ENCODE data around the gene ANXA2R. TPM values are rescaled to one million over a fixed set of nuclear protein-coding genes. Genes with fewer than 3 reads are reported as not detected.
"Not testable (repeated sequence)": the region's sequence is repeated elsewhere in the genome, so short reads cannot be mapped to it uniquely, and the experiment has no call there.

ANXA2R gene
- total and polyA plus RNA-seq, 9 of the 15 experiments (the other 6 are each of a cell fraction or from before 2014, with no cell fraction given) = 2.1 to 4.8 (median 3.4) TPM

- TF ChIP-seq, protein P1, sequence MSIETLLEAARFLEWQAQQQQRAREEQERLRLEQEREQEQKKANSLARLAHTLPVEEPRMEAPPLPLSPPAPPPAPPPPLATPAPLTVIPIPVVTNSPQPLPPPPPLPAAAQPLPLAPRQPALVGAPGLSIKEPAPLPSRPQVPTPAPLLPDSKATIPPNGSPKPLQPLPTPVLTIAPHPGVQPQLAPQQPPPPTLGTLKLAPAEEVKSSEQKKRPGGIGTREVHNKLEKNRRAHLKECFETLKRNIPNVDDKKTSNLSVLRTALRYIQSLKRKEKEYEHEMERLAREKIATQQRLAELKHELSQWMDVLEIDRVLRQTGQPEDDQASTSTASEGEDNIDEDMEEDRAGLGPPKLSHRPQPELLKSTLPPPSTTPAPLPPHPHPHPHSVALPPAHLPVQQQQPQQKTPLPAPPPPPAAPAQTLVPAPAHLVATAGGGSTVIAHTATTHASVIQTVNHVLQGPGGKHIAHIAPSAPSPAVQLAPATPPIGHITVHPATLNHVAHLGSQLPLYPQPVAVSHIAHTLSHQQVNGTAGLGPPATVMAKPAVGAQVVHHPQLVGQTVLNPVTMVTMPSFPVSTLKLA (conservative IDR thresholded peaks at IDR 0.05) = peak in 1 of 2 experiments; percentile 31; a peak in 1 of 4 replicates
- peak; percentile 74 for TF ChIP-seq SMARCE1 (IDR thresholded peaks at IDR 0.05)
- TF ChIP-seq CTBP1 (IDR thresholded peaks at IDR 0.05; ENCODE audit: borderline replicate concordance) = peak; percentile 36; the same call in 1 of the 2 replicates
- peak; percentile 77 for TF ChIP-seq ADNP (tag; IDR thresholded peaks at IDR 0.05)
- TF ChIP-seq SMAD4 (CRISPR knock-in tag; conservative IDR thresholded peaks at IDR 0.05) = peak; percentile 66
- TF ChIP-seq YY1 (IDR thresholded peaks at IDR 0.05; ENCODE audit: borderline replicate concordance in 1 of 3, control insufficient read depth in 1 of 3, extremely low read depth in 1 of 3, insufficient read depth in 3 of 3, insufficient read length in 1 of 3, insufficient replicate concordance in 2 of 3, low read depth in 1 of 3, low read length in 2 of 3) = peak in 1 of 3 experiments; percentile 37
- peak; percentile 61 for TF ChIP-seq ZNF644 (tag; IDR thresholded peaks at IDR 0.05; ENCODE audit: low read depth)
- not testable (repeated sequence) for TF ChIP-seq NR2C1 (IDR thresholded peaks at IDR 0.05)
- TF ChIP-seq NR2C1 (tag; IDR thresholded peaks at IDR 0.05) = peak; percentile 43
These were observed 41.2 kb upstream of the ANXA2R start (continued) for GRCh38 chr5:43081345-43081744.

Measured in K562 (cell line).